HepG2 (cell line): ENCODE data around the gene RTEL1. TPM values are rescaled to one million over a fixed set of nuclear protein-coding genes. Genes with fewer than 3 reads are reported as not detected.

Experiments
- AGO1 ChIP-seq: fragments of 200-400 bp; formaldehyde crosslinking; IDR thresholded peaks from 2 replicates; pipeline ENCODE4 v1.6.1; 2017; ENCODE audit warnings: mild to moderate bottlenecking, low read depth, low read length, moderate library complexity; ENCODE audit not compliant: poor library complexity, severe bottlenecking
- AGO2 ChIP-seq: fragments of 200-400 bp; formaldehyde crosslinking; optimal IDR thresholded peaks from 2 replicates; pipeline ENCODE3; 2017; ENCODE audit warnings: mild to moderate bottlenecking, low read depth, low read length, moderate library complexity
- ATM ChIP-seq: fragments of 450-650 bp; IDR thresholded peaks from 2 replicates; pipeline ENCODE4 v1.7.1; 2017; ENCODE audit warnings: mild to moderate bottlenecking, borderline replicate concordance
- CCAR2 ChIP-seq: fragments of 200-400 bp; formaldehyde crosslinking; optimal IDR thresholded peaks from 2 replicates; pipeline ENCODE3; 2018; ENCODE audit warnings: low read depth, mild to moderate bottlenecking, low read length, moderate library complexity
- HNRNPL ChIP-seq: fragments of 200-400 bp; formaldehyde crosslinking; IDR thresholded peaks from 2 replicates; pipeline ENCODE4 v1.6.1; 2017; ENCODE audit warnings: mild to moderate bottlenecking, low read depth, low read length
- HNRNPLL ChIP-seq: fragments of 200-400 bp; formaldehyde crosslinking; IDR thresholded peaks from 2 replicates; pipeline ENCODE4 v1.6.1; 2017; ENCODE audit warnings: mild to moderate bottlenecking, low read depth, low read length; ENCODE audit not compliant: poor library complexity, severe bottlenecking
- POLR2AphosphoS2 ChIP-seq: IDR thresholded peaks from 2 replicates; pipeline ENCODE4 v1.6.1; 2011; ENCODE audit warnings: low read depth, low read length, improper control_type of control experiment
- RBFOX2 ChIP-seq: fragments of 200-400 bp; formaldehyde crosslinking; IDR thresholded peaks from 2 replicates; pipeline ENCODE4 v1.6.1; 2017; ENCODE audit warnings: low read depth, mild to moderate bottlenecking, low read length
- RBM22 ChIP-seq: fragments of 200-400 bp; formaldehyde crosslinking; optimal IDR thresholded peaks from 2 replicates; pipeline ENCODE3; 2017; ENCODE audit warnings: mild to moderate bottlenecking, low read length, moderate library complexity
- STAG1 ChIP-seq: sonication (generic); formaldehyde crosslinking; IDR thresholded peaks from 2 replicates; pipeline ENCODE4 v1.4.0; 2020; ENCODE audit warnings: missing genetic modification reagents
- TEAD2 ChIP-seq: sonication (generic); formaldehyde crosslinking; IDR thresholded peaks from 2 replicates; pipeline ENCODE4 v1.9.0; 2021; ENCODE audit warnings: missing genetic modification reagents
- THYN1 ChIP-seq: sonication (generic); formaldehyde crosslinking; IDR thresholded peaks from 2 replicates; pipeline ENCODE4 v1.8.1; 2023; ENCODE audit warnings: low read depth, mild to moderate bottlenecking, moderate library complexity, missing genetic modification reagents, borderline replicate concordance
- TRIM22 ChIP-seq: fragments of 450-650 bp; IDR thresholded peaks from 2 replicates; pipeline ENCODE4 v1.6.1; 2017
- ZFX ChIP-seq: sonication (generic); formaldehyde crosslinking; IDR thresholded peaks from 2 replicates; pipeline ENCODE4 v1.4.0; 2020; ENCODE audit warnings: mild to moderate bottlenecking, low read depth, missing genetic modification reagents, moderate library complexity
- ZNF225 ChIP-seq: sonication (generic); formaldehyde crosslinking; IDR thresholded peaks from 2 replicates; pipeline ENCODE4 v1.4.0; 2020; ENCODE audit warnings: mild to moderate bottlenecking, missing genetic modification reagents
- ZNF589 ChIP-seq: sonication (generic); formaldehyde crosslinking; conservative IDR thresholded peaks from 2 replicates; pipeline ENCODE4 v1.8.0; 2022; ENCODE audit warnings: mild to moderate bottlenecking, moderate library complexity, missing genetic modification reagents
- ZNF672 ChIP-seq: sonication (generic); formaldehyde crosslinking; IDR thresholded peaks from 2 replicates; pipeline ENCODE4 v1.8.1; 2022; ENCODE audit warnings: missing genetic modification reagents
- ZNF691 ChIP-seq: sonication (generic); formaldehyde crosslinking; IDR thresholded peaks from 2 replicates; pipeline ENCODE4 v1.4.0; 2020; ENCODE audit warnings: missing genetic modification reagents, low read depth, mild to moderate bottlenecking, borderline replicate concordance
- ZNF83 ChIP-seq: sonication (generic); formaldehyde crosslinking; IDR thresholded peaks from 2 replicates; pipeline ENCODE4 v1.4.0; 2020; ENCODE audit warnings: missing genetic modification reagents, mild to moderate bottlenecking, borderline replicate concordance
- polyA plus RNA-seq, 8 experiments: library from polyadenylated mRNA; depleted of rRNA in 3 of 8; stranded (reverse) in 7 of 8; unstranded in 1 of 8; fragments of >200 nt; fragmentation: Illumina TruSeq in 4 of 8; extraction: Trizol in 4 of 8; gene quantifications; 2 replicates each; pipeline versions ENCODE4 v1.2.1 to v1.2.3, GENCODE V29; 2011 to 2016; ENCODE audit warnings: low read depth in 4 of 8, missing spikeins in 1 of 8, mixed read lengths in 1 of 8; ENCODE audit not compliant: insufficient read depth in 1 of 8
- total RNA-seq, 5 experiments: library from RNA; depleted of rRNA; stranded (reverse); fragments of >200 nt; fragmentation: Illumina TruSeq; extraction: Trizol; gene quantifications; 2 replicates each; pipeline ENCODE4 v1.2.3, GENCODE V29; 2016; ENCODE audit warnings: low read depth in 1 of 5
- TF ChIP-seq, protein P1 (sequence below): sonication (generic); formaldehyde crosslinking; IDR thresholded peaks from 2 replicates; pipeline ENCODE4 v1.5.0; 2020; ENCODE audit warnings: mild to moderate bottlenecking, missing genetic modification reagents, borderline replicate concordance

Gene RTEL1
- total and polyA plus RNA-seq, 2 of the 13 experiments (the other 11 are each of a cell fraction or from before 2014, with no cell fraction given) = 21.8 to 36.4 TPM

GRCh38 chr20:63732118-63733095 lies 74.3 kb downstream of the RTEL1 start (continued):
- TF ChIP-seq HNRNPL (peak; percentile 91), RBM22 (peak; percentile 46), THYN1 (CRISPR knock-in tag) (no peak), ZNF83 (CRISPR knock-in tag) (0 out of 2 replicates have a peak, but pooled peaks have one; percentile 44), TEAD2 (CRISPR knock-in tag) (no peak), POLR2AphosphoS2 (peak; percentile 76; the same call in 1 of the 2 replicates), ZFX (peak; percentile 24; the same call in 1 of the 2 replicates), ZNF589 (CRISPR knock-in tag) (peak; percentile 77; the same call in 1 of the 2 replicates), HNRNPLL (peak; percentile 94), RBFOX2 (peak; percentile 68), CCAR2 (peak; percentile 17), STAG1 (CRISPR knock-in tag) (no peak), ZNF225 (CRISPR knock-in tag) (no peak), AGO1 (peak; percentile 90), ATM (peak; percentile 65; the same call in 1 of the 2 replicates), TRIM22 (peak; percentile 92; the same call in 1 of the 2 replicates), AGO2 (peak; percentile 99), ZNF672 (CRISPR knock-in tag) (0 out of 2 replicates have a peak, but pooled peaks have one; percentile 71), ZNF691 (CRISPR knock-in tag) (no peak)
- TF ChIP-seq, protein P1, sequence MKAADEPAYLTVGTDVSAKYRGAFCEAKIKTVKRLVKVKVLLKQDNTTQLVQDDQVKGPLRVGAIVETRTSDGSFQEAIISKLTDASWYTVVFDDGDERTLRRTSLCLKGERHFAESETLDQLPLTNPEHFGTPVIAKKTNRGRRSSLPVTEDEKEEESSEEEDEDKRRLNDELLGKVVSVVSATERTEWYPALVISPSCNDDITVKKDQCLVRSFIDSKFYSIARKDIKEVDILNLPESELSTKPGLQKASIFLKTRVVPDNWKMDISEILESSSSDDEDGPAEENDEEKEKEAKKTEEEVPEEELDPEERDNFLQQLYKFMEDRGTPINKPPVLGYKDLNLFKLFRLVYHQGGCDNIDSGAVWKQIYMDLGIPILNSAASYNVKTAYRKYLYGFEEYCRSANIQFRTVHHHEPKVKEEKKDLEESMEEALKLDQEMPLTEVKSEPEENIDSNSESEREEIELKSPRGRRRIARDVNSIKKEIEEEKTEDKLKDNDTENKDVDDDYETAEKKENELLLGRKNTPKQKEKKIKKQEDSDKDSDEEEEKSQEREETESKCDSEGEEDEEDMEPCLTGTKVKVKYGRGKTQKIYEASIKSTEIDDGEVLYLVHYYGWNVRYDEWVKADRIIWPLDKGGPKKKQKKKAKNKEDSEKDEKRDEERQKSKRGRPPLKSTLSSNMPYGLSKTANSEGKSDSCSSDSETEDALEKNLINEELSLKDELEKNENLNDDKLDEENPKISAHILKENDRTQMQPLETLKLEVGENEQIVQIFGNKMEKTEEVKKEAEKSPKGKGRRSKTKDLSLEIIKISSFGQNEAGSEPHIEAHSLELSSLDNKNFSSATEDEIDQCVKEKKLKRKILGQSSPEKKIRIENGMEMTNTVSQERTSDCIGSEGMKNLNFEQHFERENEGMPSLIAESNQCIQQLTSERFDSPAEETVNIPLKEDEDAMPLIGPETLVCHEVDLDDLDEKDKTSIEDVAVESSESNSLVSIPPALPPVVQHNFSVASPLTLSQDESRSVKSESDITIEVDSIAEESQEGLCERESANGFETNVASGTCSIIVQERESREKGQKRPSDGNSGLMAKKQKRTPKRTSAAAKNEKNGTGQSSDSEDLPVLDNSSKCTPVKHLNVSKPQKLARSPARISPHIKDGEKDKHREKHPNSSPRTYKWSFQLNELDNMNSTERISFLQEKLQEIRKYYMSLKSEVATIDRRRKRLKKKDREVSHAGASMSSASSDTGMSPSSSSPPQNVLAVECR (CRISPR knock-in tag) = peak; percentile 34; the same call in 1 of the 2 replicates
